ENCODE measurements around the gene HIVEP1.

- no peak for TF ChIP-seq CTCF (conservative IDR thresholded peaks at IDR 0.05)
- no peak for TF ChIP-seq EZH2 (IDR thresholded peaks at IDR 0.05; ENCODE audit: low read depth)
Measured at GRCh38 chr6:12189150-12189549, 177.0 kb downstream of the HIVEP1 start.

All from PC-9 (cell line).